Activated CD8-positive, alpha-beta memory T cell treated with anti-CD3 and anti-CD28 coated beads for 36 hours (primary cell): Measurements from ENCODE around the gene HBM. TPM values are rescaled to one million over a fixed set of nuclear protein-coding genes. Genes with fewer than 3 reads are reported as not detected.

Experiments used
- CTCF ChIA-PET: fragments of 350-600 bp; sonication (Branson Sonifier 250); formaldehyde crosslinking; loops from one replicate; lab custom pipeline; 2021; ENCODE audit warnings: antibody characterized with exemption; lab: Charles Lee
- POLR2A ChIA-PET: fragments of 350-600 bp; sonication (Branson Sonifier 250); formaldehyde crosslinking; loops from one replicate; lab custom pipeline; 2021; ENCODE audit warnings: antibody characterized with exemption; lab: Charles Lee
- total RNA-seq, 2 experiments: library from RNA; stranded (reverse); gene quantifications; one replicate each; pipeline ENCODE4 v1.2.3, GENCODE V29; 2021

HBM gene
- total RNA-seq, 2 experiments from 2014 or later = not detected

DNA sequence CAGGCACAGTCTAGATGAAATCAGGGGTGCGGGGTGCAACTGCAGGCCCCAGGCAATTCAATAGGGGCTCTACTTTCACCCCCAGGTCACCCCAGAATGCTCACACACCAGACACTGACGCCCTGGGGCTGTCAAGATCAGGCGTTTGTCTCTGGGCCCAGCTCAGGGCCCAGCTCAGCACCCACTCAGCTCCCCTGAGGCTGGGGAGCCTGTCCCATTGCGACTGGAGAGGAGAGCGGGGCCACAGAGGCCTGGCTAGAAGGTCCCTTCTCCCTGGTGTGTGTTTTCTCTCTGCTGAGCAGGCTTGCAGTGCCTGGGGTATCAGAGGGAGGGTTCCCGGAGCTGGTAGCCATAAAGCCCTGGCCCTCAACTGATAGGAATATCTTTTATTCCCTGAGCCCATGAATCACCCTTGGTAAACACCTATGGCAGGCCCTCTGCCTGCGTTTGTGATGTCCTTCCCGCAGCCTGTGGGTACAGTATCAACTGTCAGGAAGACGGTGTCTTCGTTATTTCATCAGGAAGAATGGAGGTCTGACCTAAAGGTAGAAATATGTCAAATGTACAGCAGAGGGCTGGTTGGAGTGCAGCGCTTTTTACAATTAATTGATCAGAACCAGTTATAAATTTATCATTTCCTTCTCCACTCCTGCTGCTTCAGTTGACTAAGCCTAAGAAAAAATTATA lies 12.3 kb downstream of the HBM start:
- ChIA-PET CTCF (interaction anchor here (1.3 kb wide), 2 partner anchors 71 to 81 kb away, joined by 4 to 5 read pairs; no protein-coding TSS in a partner anchor), POLR2A (no interaction called here)

DNA sequence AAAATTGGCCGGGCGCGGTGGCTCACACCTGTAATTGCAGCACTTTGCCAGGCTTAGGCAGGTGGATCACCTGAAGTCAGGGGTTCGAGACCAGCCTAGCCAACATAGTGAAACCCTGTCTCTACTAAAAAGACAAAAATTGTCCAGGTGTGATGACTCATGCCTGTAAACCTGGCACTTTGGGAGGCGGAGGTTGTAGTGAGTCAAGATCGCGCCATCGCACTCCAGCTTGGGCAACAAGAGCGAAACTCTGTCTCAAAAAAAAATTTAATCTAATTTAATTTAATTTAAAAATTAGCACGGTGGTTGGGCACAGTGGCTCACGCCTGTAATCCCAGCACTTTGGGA lies 12.9 kb downstream of the HBM start:
- ChIA-PET CTCF (interaction anchor here (1.3 kb wide), 1 partner anchor 82 kb away, joined by 5 read pairs; no protein-coding TSS in a partner anchor), POLR2A (no interaction called here)

DNA sequence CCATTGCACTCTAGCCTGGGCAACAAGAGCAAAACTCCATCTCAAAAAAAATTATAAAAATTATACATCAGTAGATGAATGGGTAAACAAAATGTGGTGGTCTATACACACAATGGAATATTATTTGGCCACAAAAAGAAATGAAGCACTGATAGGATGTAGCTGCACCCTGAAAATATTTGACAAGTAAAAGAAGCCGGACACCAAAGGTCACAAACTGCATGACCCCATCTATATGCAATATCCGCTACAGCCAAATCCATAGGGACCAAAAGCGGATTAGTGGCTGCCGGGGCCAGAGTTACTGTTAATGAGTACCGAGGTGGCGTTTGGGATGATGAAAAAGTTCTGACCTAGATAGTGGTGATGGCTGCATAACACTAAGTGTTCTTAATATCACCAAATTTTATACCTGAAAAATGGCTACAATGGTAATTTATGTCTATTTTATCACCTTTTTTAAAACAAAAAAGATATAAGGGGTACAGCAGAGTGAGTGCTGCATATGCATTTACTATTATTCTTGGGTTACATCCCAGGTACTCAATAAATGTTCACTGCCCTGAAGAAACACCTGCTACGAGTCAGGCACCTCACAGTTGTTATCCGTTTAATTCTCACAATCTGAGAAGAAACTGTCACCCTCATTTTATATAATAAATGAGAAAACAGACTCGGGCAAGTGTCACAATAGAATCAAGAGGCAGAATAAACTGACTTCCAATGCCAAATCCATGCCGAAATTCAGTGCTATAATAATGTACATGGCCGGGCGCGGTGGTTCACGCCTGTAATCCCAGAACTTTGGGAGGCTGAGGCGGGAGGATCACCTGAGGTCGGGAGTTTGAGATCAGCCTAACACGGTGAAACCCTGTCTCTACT lies 13.7 kb downstream of the HBM start:
- ChIA-PET POLR2A (no interaction called here), CTCF (interaction anchor here (1.1 to 2.1 kb wide), 3 partner anchors 40 to 83 kb away, joined by 3 to 6 read pairs (median 4); no protein-coding TSS in a partner anchor)

DNA sequence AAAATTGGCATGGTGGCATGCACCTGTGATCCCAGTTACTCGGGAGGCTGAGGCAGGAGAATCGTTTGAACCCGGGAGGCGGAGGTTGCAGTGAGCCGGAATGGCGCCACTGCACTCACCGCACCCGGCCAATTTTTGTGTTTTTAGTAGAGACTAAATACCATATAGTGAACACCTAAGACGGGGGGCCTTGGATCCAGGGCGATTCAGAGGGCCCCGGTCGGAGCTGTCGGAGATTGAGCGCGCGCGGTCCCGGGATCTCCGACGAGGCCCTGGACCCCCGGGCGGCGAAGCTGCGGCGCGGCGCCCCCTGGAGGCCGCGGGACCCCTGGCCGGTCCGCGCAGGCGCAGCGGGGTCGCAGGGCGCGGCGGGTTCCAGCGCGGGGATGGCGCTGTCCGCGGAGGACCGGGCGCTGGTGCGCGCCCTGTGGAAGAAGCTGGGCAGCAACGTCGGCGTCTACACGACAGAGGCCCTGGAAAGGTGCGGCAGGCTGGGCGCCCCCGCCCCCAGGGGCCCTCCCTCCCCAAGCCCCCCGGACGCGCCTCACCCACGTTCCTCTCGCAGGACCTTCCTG lies 14.4 kb downstream of the HBM start, which contains the start of gene HBQ1:
Gene HBQ1, plus strand, starts transcription at position 359 of the 575 bp plus-strand sequence. Its CDS starts 28 bp downstream, at position 387.
- POLR2A ChIA-PET = no interaction called here
- CTCF ChIA-PET = interaction anchor here (0.7 to 2.1 kb wide), 8 partner anchors 12 to 182 kb away, joined by 3 to 6 read pairs (median 4); no protein-coding TSS in a partner anchor

DNA sequence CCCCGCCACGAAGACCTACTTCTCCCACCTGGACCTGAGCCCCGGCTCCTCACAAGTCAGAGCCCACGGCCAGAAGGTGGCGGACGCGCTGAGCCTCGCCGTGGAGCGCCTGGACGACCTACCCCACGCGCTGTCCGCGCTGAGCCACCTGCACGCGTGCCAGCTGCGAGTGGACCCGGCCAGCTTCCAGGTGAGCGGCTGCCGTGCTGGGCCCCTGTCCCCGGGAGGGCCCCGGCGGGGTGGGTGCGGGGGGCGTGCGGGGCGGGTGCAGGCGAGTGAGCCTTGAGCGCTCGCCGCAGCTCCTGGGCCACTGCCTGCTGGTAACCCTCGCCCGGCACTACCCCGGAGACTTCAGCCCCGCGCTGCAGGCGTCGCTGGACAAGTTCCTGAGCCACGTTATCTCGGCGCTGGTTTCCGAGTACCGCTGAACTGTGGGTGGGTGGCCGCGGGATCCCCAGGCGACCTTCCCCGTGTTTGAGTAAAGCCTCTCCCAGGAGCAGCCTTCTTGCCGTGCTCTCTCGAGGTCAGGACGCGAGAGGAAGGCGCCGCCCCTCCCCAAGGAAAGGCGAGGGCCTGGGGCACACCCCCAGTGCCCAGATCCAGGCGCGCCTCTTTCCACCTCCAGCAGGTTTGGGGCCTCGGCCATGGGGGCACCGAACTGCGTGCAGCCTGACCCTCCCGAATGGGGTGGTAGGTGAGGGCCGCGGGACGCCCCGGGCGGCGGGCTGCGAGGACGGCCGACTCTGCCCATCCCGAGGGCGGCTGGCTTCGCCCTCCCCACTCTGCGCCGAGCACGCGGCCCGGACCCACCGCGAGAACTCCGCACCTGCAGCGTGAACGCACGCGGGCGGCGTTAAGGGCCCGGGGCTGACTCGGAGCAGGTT lies 15.1 kb downstream of the HBM start:
- ChIA-PET POLR2A (interaction anchor here (0.5 kb wide), 1 partner anchor 128 kb away, joined by 3 read pairs; no protein-coding TSS in a partner anchor), CTCF (interaction anchor here (0.7 to 2.1 kb wide), 17 partner anchors 9 to 182 kb away, joined by 3 to 9 read pairs (median 4); no protein-coding TSS in a partner anchor)

DNA sequence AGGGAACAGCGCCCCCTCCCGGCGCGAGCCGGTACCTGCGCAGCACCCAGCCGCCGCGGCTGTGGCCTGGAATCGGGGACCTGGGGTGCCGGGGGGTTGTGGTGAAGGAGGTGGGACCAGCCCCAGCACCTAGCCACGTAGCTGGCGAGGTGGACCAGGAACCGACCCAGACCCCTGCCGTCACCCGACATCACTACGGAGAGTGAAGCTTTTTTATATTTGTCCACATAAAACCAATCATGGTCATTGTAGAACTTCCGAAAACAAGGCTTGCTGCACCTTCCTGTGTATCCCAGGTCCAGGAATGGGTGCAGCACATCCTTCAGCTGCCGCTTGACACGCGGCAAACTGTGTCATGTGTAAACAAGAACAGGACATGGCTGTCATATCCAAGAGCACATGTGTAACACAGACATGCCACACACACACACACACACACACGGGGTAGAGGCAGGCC lies 15.8 kb downstream of the HBM start:
- POLR2A ChIA-PET = interaction anchor here (0.5 kb wide), 1 partner anchor 129 kb away, joined by 3 read pairs; no protein-coding TSS in a partner anchor

DNA sequence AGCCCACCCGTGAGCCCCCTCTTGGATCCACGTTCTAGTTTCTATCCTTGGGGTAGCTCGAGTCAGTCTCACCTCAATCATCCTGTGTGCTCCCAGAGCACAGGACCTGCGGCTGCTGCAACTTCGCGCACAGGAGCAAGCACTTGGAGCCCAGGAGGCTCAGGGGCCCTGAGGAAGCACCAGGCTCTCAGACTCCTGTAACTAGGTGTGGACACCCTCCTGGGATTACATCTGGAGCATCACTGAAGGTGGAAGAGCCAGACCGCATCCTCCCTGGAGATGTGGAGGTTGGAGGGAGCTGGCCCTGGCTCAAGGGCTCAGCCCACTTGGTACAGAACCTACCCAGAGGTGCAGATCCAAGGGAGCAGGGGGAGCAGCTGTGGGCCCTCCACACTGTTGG lies 17.2 kb downstream of the HBM start:
- POLR2A ChIA-PET = no interaction called here
- CTCF ChIA-PET = interaction anchor here (1.6 kb wide), 1 partner anchor 76 kb away, joined by 8 read pairs; no protein-coding TSS in a partner anchor

More for the DNA sequence above, 15.8 kb downstream of the HBM start:
- CTCF ChIA-PET = interaction anchor here (0.9 to 1.3 kb wide), 12 partner anchors 10 to 180 kb away, joined by 3 to 9 read pairs (median 4); no protein-coding TSS in a partner anchor

DNA sequence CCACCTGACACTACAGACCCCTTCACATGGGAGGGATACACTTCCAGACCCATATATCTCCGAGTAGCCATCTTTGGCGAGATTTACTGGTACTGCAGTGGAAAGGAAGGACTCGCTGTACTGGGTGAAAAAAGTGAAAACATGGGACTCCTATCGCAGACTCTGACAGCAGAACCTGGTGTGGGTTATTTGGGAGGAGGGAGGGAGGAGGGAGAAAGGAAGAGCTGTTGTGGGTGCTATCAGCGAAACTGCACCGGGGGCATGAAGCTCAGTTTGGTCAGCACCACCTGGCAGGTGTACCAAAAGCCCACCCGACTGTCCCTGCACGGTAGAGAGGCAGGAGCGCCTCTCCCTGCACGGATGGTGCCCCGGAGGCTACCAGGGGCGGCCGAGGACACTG lies 19.4 kb downstream of the HBM start:
- POLR2A ChIA-PET = no interaction called here
- CTCF ChIA-PET = interaction anchor here (0.5 to 1.0 kb wide), 2 partner anchors 13 to 78 kb away, joined by 3 to 6 read pairs; no protein-coding TSS in a partner anchor

DNA sequence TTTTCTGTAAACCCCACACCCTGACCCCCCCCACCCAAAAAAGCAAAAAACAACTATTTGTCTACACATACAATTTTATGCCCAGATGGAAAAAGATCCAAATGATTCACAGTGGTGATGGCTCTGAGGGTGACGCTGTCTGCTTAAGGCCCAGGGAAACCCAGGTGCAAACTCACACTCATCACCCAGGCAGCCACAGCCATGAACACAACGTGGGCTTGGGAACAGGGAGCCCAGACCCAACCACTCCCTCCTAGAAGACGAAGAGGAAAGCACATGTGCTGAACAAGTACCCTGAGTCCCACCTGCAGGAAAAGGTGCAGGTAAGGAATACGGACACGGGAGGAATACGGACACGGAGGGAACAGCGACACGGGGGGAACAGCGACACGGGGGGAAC lies 19.9 kb downstream of the HBM start:
- CTCF ChIA-PET = interaction anchor here (0.5 to 1.0 kb wide), 2 partner anchors 12 to 79 kb away, joined by 3 to 6 read pairs; no protein-coding TSS in a partner anchor

DNA sequence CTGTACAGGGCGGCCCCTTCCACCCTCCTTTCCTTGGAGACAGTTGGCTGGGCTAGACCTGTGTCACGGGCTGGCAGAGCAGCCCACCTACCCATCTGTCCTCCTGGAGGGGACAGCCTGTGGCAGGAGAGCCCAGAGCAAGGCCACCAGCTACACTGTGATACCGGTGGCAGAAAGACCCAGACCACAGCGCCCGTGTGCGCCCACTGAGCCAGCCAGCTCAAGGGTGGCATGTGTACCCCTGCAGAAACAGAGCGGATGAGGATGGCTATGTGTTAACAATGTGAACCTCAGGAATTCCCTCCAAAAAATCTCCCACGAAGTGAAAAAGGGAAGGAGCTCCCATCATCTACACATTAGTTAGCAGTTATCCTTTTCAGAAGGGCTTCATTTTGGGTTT lies 21.6 kb downstream of the HBM start:
- POLR2A ChIA-PET = no interaction called here
- CTCF ChIA-PET = interaction anchor here (1.0 kb wide), 1 partner anchor 9 kb away, joined by 3 read pairs; no protein-coding TSS in a partner anchor

More for the DNA sequence above, 19.9 kb downstream of the HBM start:
- POLR2A ChIA-PET = no interaction called here

DNA sequence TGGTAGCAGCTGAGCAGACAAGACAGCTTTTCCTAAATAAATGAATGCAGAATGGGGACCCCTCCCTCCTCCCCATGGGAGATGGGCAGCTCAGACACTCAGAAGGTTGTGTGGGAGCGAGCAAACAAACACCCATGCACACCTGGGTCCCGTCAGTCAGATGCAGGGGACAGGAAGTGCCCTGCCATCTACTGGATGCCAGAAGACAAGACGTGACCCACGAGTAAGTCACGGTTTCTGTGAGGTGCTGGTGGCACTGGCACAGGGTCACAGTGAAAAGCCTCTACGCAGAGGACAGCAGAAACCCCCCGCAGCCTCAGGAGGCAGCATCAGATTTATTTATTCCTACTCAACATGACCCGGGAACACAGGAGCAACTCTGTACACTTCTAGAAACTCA lies 22.9 kb downstream of the HBM start:
- ChIA-PET POLR2A (no interaction called here), CTCF (interaction anchor here (1.1 kb wide), 1 partner anchor 22 kb away, joined by 3 read pairs; no protein-coding TSS in a partner anchor)

DNA sequence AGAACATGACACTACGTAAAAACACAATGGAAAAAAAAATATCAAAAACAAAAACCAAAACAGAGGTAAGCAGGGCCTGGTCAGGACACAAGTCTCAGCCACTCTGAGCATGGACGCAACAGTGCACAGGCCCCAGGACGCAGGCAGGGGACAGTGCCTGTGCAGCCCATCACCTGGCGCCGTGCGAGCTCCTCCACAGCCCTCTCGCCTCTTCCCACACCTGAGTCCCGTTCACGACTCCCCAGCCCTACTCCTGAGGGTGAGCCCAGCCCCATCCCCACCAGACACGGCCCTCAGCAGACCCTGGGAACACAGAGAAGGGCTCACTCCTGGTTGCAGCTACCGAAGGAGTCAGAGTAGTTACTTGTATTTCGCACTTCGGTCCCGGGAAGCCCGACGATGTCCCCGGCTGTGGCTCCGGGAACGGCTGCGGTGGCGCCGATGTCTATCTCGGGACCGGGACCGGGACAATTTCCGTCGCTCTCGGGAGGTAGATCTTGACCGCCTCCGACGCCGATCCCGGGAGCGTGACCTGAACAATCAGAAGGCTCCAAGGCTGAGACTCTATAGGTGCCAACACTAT lies 23.9 kb downstream of the HBM start:
- ChIA-PET CTCF (no interaction called here), POLR2A (no interaction called here)

DNA sequence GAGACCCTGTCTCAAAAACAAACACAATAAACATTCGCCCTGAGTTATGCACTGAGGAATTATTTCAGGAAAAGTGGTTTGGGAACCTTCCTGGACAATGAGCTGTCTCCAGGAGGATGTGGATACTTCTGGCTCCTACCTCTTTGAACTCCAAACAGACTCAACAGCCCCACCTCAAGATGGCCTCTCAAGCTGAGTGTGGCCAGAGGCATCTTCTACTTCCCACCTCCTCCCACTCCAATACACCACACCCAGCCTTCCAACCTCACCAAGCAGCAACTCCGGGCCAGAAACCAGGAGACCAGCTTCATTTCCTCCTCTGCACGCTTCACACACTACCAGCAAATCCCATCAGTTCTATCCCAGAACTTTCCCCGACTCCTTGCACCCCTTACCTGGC lies 26.1 kb downstream of the HBM start:
- CTCF ChIA-PET = interaction anchor here (1.5 to 2.0 kb wide), 3 partner anchors 10 to 95 kb away, joined by 5 to 8 read pairs (median 7); no protein-coding TSS in a partner anchor
- POLR2A ChIA-PET = no interaction called here

DNA sequence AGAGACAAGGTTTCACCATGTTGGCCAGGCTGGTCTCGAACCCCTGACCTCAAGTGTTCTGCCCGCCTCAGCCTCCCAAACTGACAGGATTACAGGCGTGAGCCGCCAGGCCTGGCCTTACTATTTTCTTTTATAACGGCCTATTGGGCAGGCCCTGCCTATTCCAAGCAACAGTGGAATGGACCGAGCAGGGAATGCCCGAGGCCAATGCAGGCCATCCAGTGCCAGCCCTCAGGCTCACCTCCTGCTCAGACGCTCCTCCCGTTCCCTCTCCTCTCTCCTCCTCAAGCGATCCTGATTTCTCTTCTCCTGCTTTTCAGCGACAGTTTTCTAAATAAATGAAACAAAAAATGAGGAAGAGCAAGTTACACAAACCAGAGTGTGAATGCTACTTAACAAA lies 26.9 kb downstream of the HBM start:
- CTCF ChIA-PET = interaction anchor here (1.6 to 2.0 kb wide), 2 partner anchors 11 to 86 kb away, joined by 7 to 8 read pairs; no protein-coding TSS in a partner anchor
- POLR2A ChIA-PET = no interaction called here

DNA sequence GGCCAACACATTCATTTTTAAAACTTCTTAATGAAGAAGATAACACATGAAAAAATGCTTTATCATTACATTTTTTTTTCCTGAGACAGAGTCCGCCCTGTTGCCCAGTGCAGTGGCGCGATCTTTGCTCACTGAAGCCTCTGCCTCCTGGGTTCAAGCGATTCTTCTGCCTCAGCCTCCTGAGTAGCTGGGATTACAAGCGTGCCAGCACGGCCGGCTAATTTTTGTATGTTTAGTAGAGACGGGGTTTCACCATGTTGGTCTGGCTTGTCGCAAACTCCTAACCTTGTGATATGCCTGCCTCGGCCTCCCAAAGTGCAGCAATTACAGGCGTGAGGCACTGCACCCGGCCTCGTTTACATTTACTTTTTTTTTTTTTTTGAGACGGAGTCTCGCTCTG lies 27.7 kb downstream of the HBM start:
- POLR2A ChIA-PET = no interaction called here
- CTCF ChIA-PET = interaction anchor here (0.5 to 2.0 kb wide), 2 partner anchors 12 to 66 kb away, joined by 4 to 8 read pairs; no protein-coding TSS in a partner anchor

DNA sequence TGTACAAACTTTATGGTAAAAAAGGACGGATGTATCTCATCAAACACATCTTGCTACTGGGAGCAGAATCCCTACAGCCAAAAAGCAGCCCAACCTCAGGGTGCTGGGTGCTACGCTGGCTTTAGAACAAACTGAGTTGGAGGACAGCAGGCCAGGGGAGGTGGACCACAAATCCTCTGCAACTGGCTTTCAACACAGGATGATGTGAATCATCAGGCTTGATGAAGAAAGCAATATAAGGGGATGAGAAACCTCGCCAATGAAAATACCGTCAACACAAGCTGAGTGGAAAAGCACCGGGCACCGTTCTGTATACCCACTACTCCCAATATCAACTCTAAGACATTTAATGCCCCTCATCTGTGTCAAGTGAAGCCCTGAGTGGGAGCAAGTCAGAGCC lies 28.7 kb downstream of the HBM start:
- ChIA-PET POLR2A (interaction anchor here (0.6 kb wide), 1 partner anchor 28 kb away, joined by 4 read pairs; no protein-coding TSS in a partner anchor), CTCF (interaction anchor here (1.3 to 1.8 kb wide), 2 partner anchors 13 to 88 kb away, joined by 3 to 8 read pairs; no protein-coding TSS in a partner anchor)

DNA sequence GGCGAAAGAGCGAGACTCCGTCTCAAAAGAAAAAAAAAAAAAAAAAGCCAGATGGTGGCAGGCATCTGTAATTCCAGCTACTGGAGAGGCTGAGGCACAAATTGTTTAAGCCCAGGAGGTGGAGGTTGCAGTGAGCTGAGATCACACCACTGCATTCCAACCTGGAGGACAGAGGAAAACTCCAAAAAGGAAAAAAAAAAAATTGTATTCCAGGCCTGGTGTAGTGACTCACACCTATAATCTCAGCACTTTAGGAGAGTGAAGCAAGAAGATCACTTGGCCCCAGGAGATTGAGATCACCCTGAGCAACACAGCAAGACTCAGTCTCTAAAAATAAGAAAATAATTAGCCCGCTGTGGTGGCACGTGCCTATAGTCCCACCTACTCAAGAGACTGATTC lies 34.6 kb downstream of the HBM start:
- CTCF ChIA-PET = interaction anchor here (0.6 to 0.7 kb wide), 2 partner anchors 41 to 398 kb away, joined by 3 read pairs; no protein-coding TSS in a partner anchor
- POLR2A ChIA-PET = no interaction called here
